ENCODE measurements around the gene PPP1R1B. TPM values are rescaled to one million over a fixed set of nuclear protein-coding genes. Genes with fewer than 3 reads are reported as not detected.

PPP1R1B gene
- total and polyA plus RNA-seq, 2 donors from 2014 or later = 22.9 to 31.1 TPM

DNA sequence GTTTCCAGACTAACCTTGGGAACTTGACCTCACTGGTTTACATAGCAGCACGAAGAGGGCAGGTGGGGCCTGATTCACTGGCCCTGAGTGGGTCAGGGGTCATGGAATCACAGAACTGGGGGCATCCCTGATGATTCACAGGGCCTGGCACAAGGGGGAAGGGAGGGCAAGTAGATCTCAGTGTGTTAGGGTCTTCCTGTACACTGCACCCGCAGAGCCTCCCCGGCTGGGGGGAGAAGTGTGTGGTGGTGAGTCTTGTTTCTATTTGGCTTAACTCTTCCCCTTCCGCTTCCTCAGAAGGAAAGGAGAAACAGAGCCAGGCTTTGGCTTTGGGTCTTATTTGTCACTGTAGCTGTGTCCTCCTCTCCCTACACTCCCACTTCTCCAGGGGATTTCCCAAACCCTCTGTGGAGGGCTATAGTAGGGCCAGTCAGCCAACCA is 13.9 kb downstream of the PPP1R1B start:
- intact Hi-C loops (cut with DNase I) = no loop called here
- Histone ChIP-seq H3K4me3 (ENCODE audit: low read length in 3 of 3) (no peak overlapping the region), H3K36me3 (ENCODE audit: control insufficient read depth in 2 of 3, insufficient read depth in 3 of 3, low read length in 3 of 3) (no peaks in the 10 kb centered on the region), H3K27ac (ENCODE audit: low read depth in 2 of 2, low read length in 2 of 2) (no peak overlapping the region), H3K9ac (ENCODE audit: low read length in 3 of 3) (peak overlapping the region in 1 of 3 donors; percentile 36), H3K4me1 (ENCODE audit: control insufficient read depth in 2 of 3, insufficient read depth in 2 of 3, low read depth in 1 of 3, low read length in 3 of 3) (peaks cover 2 to 33% (median 15%) of the 10 kb centered on the region in 3 donors), H3K27me3 (ENCODE audit: control insufficient read depth, insufficient read depth, low read length) (no peaks in the 10 kb centered on the region), H3K9me3 (ENCODE audit: control insufficient read depth in 2 of 3, insufficient read depth in 1 of 3, low read length in 3 of 3) (no peaks in the 10 kb centered on the region)
- DNase-seq = no peak
- FAIRE-seq = no peak
- TF ChIP-seq, protein P1, sequence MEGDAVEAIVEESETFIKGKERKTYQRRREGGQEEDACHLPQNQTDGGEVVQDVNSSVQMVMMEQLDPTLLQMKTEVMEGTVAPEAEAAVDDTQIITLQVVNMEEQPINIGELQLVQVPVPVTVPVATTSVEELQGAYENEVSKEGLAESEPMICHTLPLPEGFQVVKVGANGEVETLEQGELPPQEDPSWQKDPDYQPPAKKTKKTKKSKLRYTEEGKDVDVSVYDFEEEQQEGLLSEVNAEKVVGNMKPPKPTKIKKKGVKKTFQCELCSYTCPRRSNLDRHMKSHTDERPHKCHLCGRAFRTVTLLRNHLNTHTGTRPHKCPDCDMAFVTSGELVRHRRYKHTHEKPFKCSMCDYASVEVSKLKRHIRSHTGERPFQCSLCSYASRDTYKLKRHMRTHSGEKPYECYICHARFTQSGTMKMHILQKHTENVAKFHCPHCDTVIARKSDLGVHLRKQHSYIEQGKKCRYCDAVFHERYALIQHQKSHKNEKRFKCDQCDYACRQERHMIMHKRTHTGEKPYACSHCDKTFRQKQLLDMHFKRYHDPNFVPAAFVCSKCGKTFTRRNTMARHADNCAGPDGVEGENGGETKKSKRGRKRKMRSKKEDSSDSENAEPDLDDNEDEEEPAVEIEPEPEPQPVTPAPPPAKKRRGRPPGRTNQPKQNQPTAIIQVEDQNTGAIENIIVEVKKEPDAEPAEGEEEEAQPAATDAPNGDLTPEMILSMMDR (IDR thresholded peaks at IDR 0.05; ENCODE audit: borderline replicate concordance, extremely low read depth, insufficient read depth) = no peak

DNA sequence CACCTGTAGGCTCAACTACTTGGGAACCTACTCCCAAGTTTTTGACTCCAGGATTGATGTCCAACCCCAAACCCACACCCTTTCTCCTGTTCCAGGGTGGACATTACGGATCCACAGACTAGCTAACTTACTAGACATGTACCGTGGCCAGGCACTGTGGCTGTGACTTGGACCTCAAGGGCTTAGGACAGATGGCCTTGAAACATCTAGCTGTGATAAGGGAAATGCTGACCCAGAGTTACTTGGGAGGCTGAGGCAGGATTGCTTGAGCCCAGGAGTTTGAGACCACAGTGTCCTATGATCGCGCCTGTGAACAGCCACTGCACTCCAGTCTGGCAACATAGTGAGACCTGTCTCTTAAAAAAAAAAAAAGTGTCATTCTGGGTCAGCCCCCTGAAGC is 14.3 kb downstream of the PPP1R1B start:
- peak overlapping the region in 1 of 3 donors; percentile 36 for H3K9ac ChIP-seq (ENCODE audit: low read length in 3 of 3)
- no peak overlapping the region for H3K4me3 ChIP-seq (ENCODE audit: low read length in 3 of 3)
- intact Hi-C loops (cut with DNase I) = no loop called here
- no peaks in the 10 kb centered on the region for H3K36me3 ChIP-seq (ENCODE audit: control insufficient read depth in 2 of 3, insufficient read depth in 3 of 3, low read length in 3 of 3)
- H3K9me3 ChIP-seq (ENCODE audit: control insufficient read depth in 2 of 3, insufficient read depth in 1 of 3, low read length in 3 of 3) = no peaks in the 10 kb centered on the region
- no peak overlapping the region for H3K27ac ChIP-seq (ENCODE audit: low read depth in 2 of 2, low read length in 2 of 2)
- H3K27me3 ChIP-seq (ENCODE audit: control insufficient read depth, insufficient read depth, low read length) = no peaks in the 10 kb centered on the region
- peaks cover 2 to 33% (median 13%) of the 10 kb centered on the region in 3 donors for H3K4me1 ChIP-seq (ENCODE audit: control insufficient read depth in 2 of 3, insufficient read depth in 2 of 3, low read depth in 1 of 3, low read length in 3 of 3)
- DNase-seq (no peak), FAIRE-seq (no peak)
- TF ChIP-seq, protein P1 (IDR thresholded peaks at IDR 0.05; ENCODE audit: borderline replicate concordance, extremely low read depth, insufficient read depth) = no peak

DNA sequence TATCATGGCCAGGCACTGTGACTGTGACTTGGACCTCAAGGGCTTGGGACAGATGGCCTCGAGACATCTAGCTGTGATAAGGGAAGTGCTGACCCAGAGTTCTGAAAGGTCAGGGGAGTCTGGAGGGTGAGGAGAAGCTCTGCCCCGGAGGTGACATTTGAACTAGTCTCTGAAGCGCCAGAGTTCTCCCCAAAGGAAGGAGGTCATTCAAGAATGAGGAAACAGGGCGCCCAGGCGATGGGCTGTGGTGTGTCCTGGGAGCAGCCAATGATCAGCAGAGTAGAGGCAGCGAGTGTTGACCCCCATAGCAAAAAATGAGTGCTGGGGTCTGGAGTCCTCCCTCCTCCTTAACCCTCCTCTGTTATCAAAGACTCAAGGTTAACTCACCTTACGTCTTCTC is 15.1 kb downstream of the PPP1R1B start:
- H3K27ac ChIP-seq (ENCODE audit: low read depth in 2 of 2, low read length in 2 of 2) = no peak overlapping the region
- TF ChIP-seq, protein P1 (IDR thresholded peaks at IDR 0.05; ENCODE audit: borderline replicate concordance, extremely low read depth, insufficient read depth) = no peak
- DNase-seq (no peak), FAIRE-seq (no peak)
- H3K36me3 ChIP-seq (ENCODE audit: control insufficient read depth in 2 of 3, insufficient read depth in 3 of 3, low read length in 3 of 3) = no peaks in the 10 kb centered on the region
- H3K4me3 ChIP-seq (ENCODE audit: low read length in 3 of 3) = no peak overlapping the region
- H3K4me1 ChIP-seq (ENCODE audit: control insufficient read depth in 2 of 3, insufficient read depth in 2 of 3, low read depth in 1 of 3, low read length in 3 of 3) = peaks cover 2 to 27% (median 9%) of the 10 kb centered on the region in 3 donors
- intact Hi-C loops (cut with DNase I) = no loop called here
- H3K27me3 ChIP-seq (ENCODE audit: control insufficient read depth, insufficient read depth, low read length) = no peaks in the 10 kb centered on the region
- no peaks in the 10 kb centered on the region for H3K9me3 ChIP-seq (ENCODE audit: control insufficient read depth in 2 of 3, insufficient read depth in 1 of 3, low read length in 3 of 3)
- no peak overlapping the region for H3K9ac ChIP-seq (ENCODE audit: low read length in 3 of 3)
